H9 (cell line): ENCODE data around the gene SLAIN1. TPM values are rescaled to one million over a fixed set of nuclear protein-coding genes. Genes with fewer than 3 reads are reported as not detected.

Source experiments
- DNase-seq: peaks from one replicate; pipeline ENCODE4 v3.0.0-alpha.2; 2017
- H2AFZ ChIP-seq: one replicate; pipeline ENCODE4 v1.6.1; 2013; ENCODE audit warnings: mild to moderate bottlenecking, low read length, control low read depth, moderate library complexity
- H2AK5ac ChIP-seq: 2 replicates; pipeline ENCODE4 v1.6.1; 2013; ENCODE audit warnings: low read length, control low read depth, mixed read lengths; ENCODE audit not compliant: insufficient read length
- H2BK120ac ChIP-seq: one replicate; pipeline ENCODE4 v1.6.1; 2013; ENCODE audit warnings: low read depth, mild to moderate bottlenecking, low read length, control low read depth, inconsistent platforms; ENCODE audit not compliant: poor library complexity, severe bottlenecking
- H2BK12ac ChIP-seq: 2 replicates; pipeline ENCODE4 v1.6.1; 2013; ENCODE audit warnings: low read length, control low read depth, mixed read lengths, low read depth; ENCODE audit not compliant: insufficient read length
- H2BK15ac ChIP-seq: 2 replicates; pipeline ENCODE4 v1.6.1; 2013; ENCODE audit warnings: low read depth, low read length, control low read depth
- H2BK20ac ChIP-seq: one replicate; pipeline ENCODE4 v1.6.1; 2013; ENCODE audit warnings: low read depth, mild to moderate bottlenecking, low read length, control low read depth, inconsistent platforms; ENCODE audit not compliant: poor library complexity, severe bottlenecking
- H2BK5ac ChIP-seq: 2 replicates; pipeline ENCODE4 v1.6.1; 2013; ENCODE audit warnings: low read length, control low read depth, mixed read lengths; ENCODE audit not compliant: insufficient read length
- H3K14ac ChIP-seq: 2 replicates; pipeline ENCODE4 v1.6.1; 2013; ENCODE audit warnings: low read length, control low read depth; ENCODE audit not compliant: insufficient read depth
- H3K18ac ChIP-seq: 2 replicates; pipeline ENCODE4 v1.6.1; 2013; ENCODE audit warnings: low read depth, mild to moderate bottlenecking, mixed read lengths, low read length, control low read depth; ENCODE audit not compliant: insufficient read length
- H3K23ac ChIP-seq: 2 replicates; pipeline ENCODE4 v1.6.1; 2013; ENCODE audit warnings: low read length, control low read depth, mixed read lengths, low read depth; ENCODE audit not compliant: insufficient read length
- H3K23me2 ChIP-seq: 2 replicates; pipeline ENCODE4 v1.6.1; 2013; ENCODE audit warnings: low read depth, mild to moderate bottlenecking, mixed read lengths, low read length, control low read depth; ENCODE audit not compliant: insufficient read length, poor library complexity, severe bottlenecking
- H3K27ac ChIP-seq: 2 replicates; pipeline ENCODE4 v1.5.1; 2013; ENCODE audit warnings: low read length, control low read depth, mixed read lengths, low read depth; ENCODE audit not compliant: insufficient read length
- H3K27me3 ChIP-seq: 2 replicates; pipeline ENCODE4 v1.6.1; 2013; ENCODE audit warnings: low read length, control low read depth, inconsistent platforms; ENCODE audit not compliant: insufficient read depth
- H3K4ac ChIP-seq: 2 replicates; pipeline ENCODE4 v1.6.1; 2013; ENCODE audit warnings: low read depth, mild to moderate bottlenecking, control low read depth, inconsistent platforms, low read length, moderate library complexity
- H3K4me1 ChIP-seq: 2 replicates; pipeline ENCODE4 v1.6.1; 2013; ENCODE audit warnings: low read length, control low read depth, inconsistent platforms; ENCODE audit not compliant: insufficient read depth
- H3K4me2 ChIP-seq: 2 replicates; pipeline ENCODE4 v1.6.1; 2013; ENCODE audit warnings: low read length, control low read depth, mixed read lengths; ENCODE audit not compliant: insufficient read length, insufficient read depth
- H3K56ac ChIP-seq: 2 replicates; pipeline ENCODE4 v1.6.1; 2013; ENCODE audit warnings: low read depth, mild to moderate bottlenecking, mixed read lengths, low read length, control low read depth; ENCODE audit not compliant: insufficient read length
- H3K79me1 ChIP-seq: 2 replicates; pipeline ENCODE4 v1.6.1; 2013; ENCODE audit warnings: low read depth, mild to moderate bottlenecking, moderate library complexity, low read length, control low read depth, inconsistent platforms; ENCODE audit not compliant: insufficient read depth, poor library complexity, severe bottlenecking
- H3K79me2 ChIP-seq: 2 replicates; pipeline ENCODE4 v1.6.1; 2013; ENCODE audit warnings: low read length, control low read depth, inconsistent platforms; ENCODE audit not compliant: insufficient read depth
- H3K9ac ChIP-seq: 2 replicates; pipeline ENCODE4 v1.6.1; 2013; ENCODE audit warnings: low read length, control low read depth, mixed read lengths; ENCODE audit not compliant: insufficient read length; ENCODE audit errors: extremely low read depth
- H3K9me3 ChIP-seq: one replicate; pipeline ENCODE4 v1.6.1; 2013; ENCODE audit warnings: low read depth, low read length, inconsistent platforms; ENCODE audit not compliant: control insufficient read depth
- H3T11ph ChIP-seq: one replicate; pipeline ENCODE4 v1.6.1; 2013; ENCODE audit warnings: mild to moderate bottlenecking, low read length, control low read depth, inconsistent platforms
- H4K20me1 ChIP-seq: one replicate; pipeline ENCODE4 v1.6.1; 2013; ENCODE audit not compliant: control insufficient read depth, insufficient read length, insufficient read depth
- H4K5ac ChIP-seq: 2 replicates; pipeline ENCODE4 v1.6.1; 2013; ENCODE audit warnings: low read depth, mild to moderate bottlenecking, mixed read lengths, low read length, control low read depth; ENCODE audit not compliant: insufficient read length
- H4K8ac ChIP-seq: replicated peaks from 2 replicates; pipeline ENCODE4 v1.6.1; 2013; ENCODE audit warnings: low read length, control low read depth, mixed read lengths, low read depth; ENCODE audit not compliant: insufficient read length
- H4K91ac ChIP-seq: 2 replicates; pipeline ENCODE4 v1.6.1; 2013; ENCODE audit warnings: low read depth, mild to moderate bottlenecking, moderate library complexity, mixed read lengths, low read length, control low read depth; ENCODE audit not compliant: insufficient read length
- H3K27ac Mint-ChIP-seq, 3 experiments: 2 replicates in 2 of 3; 3 replicates in 1 of 3; pipeline ENCODE4 v1.8.0; 2020 to 2021; ENCODE audit warnings: mixed read lengths in 3 of 3, mild to moderate bottlenecking in 1 of 3, moderate library complexity in 1 of 3
- H3K27me3 Mint-ChIP-seq: 2 replicates; pipeline ENCODE4 v1.8.0; 2021; ENCODE audit warnings: low read depth, mild to moderate bottlenecking, moderate library complexity, mixed read lengths
- H3K36me3 Mint-ChIP-seq, 3 experiments: 2 replicates in 2 of 3; 3 replicates in 1 of 3; pipeline ENCODE4 v1.8.0; 2020 to 2021; ENCODE audit warnings: low read depth in 3 of 3, mixed read lengths in 3 of 3; ENCODE audit not compliant: insufficient read depth in 1 of 3
- H3K4me1 Mint-ChIP-seq, 2 experiments: 2 replicates each; pipeline ENCODE4 v1.8.0; 2020; ENCODE audit warnings: mixed read lengths in 2 of 2
- H3K4me3 Mint-ChIP-seq, 2 experiments: 2 replicates in 1 of 2; 3 replicates in 1 of 2; pipeline ENCODE4 v1.8.0; 2020 to 2021; ENCODE audit warnings: mild to moderate bottlenecking in 2 of 2, mixed read lengths in 2 of 2, moderate library complexity in 1 of 2
- H3K9me3 Mint-ChIP-seq, 2 experiments: 2 replicates in 1 of 2; 3 replicates in 1 of 2; pipeline ENCODE4 v1.8.0; 2020; ENCODE audit warnings: mild to moderate bottlenecking in 2 of 2, mixed read lengths in 2 of 2, moderate library complexity in 1 of 2
- CTCF ChIP-seq: fragments of 200-600 bp; sonication (generic); conservative IDR thresholded peaks from 3 replicates; pipeline ENCODE4 v1.8.0; 2021; ENCODE audit warnings: antibody characterized with exemption, mild to moderate bottlenecking
- WGBS: extraction: QIAGEN DNeasy Blood & Tissue Kit; methylation state at CpG from one replicate; pipeline ENCODE4 v1.1.7; 2013; ENCODE audit warnings: missing lambda C conversion rate, low lambda C conversion rate, mixed read lengths; ENCODE audit not compliant: insufficient read length; ENCODE audit errors: extremely low coverage; 5-methylcytosine and 5-hydroxymethylcytosine counted together
- total RNA-seq: library from RNA; stranded (reverse); gene quantifications from 2 replicates; pipeline ENCODE4 v1.2.1, GENCODE V29; 2021

SLAIN1 gene
- total RNA-seq, 1 experiment from 2014 or later = 23.2 TPM

- H3K4ac ChIP-seq = no peak overlapping the region
- H3K36me3 Mint-ChIP-seq = peaks cover 38 to 41% (median 39%) of the 10 kb centered on the region in 3 experiments
- WGBS = no CpG with 5 or more reads among the region's 3 CpGs
Measured at GRCh38 chr13:77714119-77714755, 16.8 kb downstream of the SLAIN1 start.

More at GRCh38 chr13:77714119-77714755, 16.8 kb downstream of the SLAIN1 start:
- peaks cover 19 to 30% of the 10 kb centered on the region in 2 experiments for H3K4me1 Mint-ChIP-seq
- H4K5ac ChIP-seq = no peak overlapping the region
- H4K8ac ChIP-seq = no peak overlapping the region
- no peak overlapping the region for H3K56ac ChIP-seq
- TF ChIP-seq CTCF = no peak
- H2BK12ac ChIP-seq = no peak overlapping the region
- H3K9ac ChIP-seq = no peak overlapping the region
- DNase-seq = no peak
- no peak overlapping the region for H2BK20ac ChIP-seq
- no peak overlapping the region for H4K91ac ChIP-seq
- peaks cover 41 to 43% of the 10 kb centered on the region in 2 experiments for H3K9me3 Mint-ChIP-seq
- H3K9me3 ChIP-seq = peaks cover 7% of the 10 kb centered on the region
- H2BK5ac ChIP-seq = no peak overlapping the region
- no peak overlapping the region for H3K27ac Mint-ChIP-seq
- H3K27ac ChIP-seq = no peak overlapping the region
- no peak overlapping the region for H2AK5ac ChIP-seq
- no peak overlapping the region for H3K14ac ChIP-seq
- H3K27me3 Mint-ChIP-seq = peaks cover 4% of the 10 kb centered on the region
- no peaks in the 10 kb centered on the region for H3K27me3 ChIP-seq
- no peak overlapping the region for H3K18ac ChIP-seq
- H3K23me2 ChIP-seq = no peaks in the 10 kb centered on the region
- H3K79me1 ChIP-seq = no peaks in the 10 kb centered on the region
- H3K4me2 ChIP-seq = no peak overlapping the region
- no peak overlapping the region for H2AFZ ChIP-seq
- no peak overlapping the region for H2BK15ac ChIP-seq
- peaks cover 6% of the 10 kb centered on the region; the same call in 1 of the 2 replicates for H3K79me2 ChIP-seq
- no peaks in the 10 kb centered on the region for H4K20me1 ChIP-seq
- H3K23ac ChIP-seq = no peak overlapping the region
- no peaks in the 10 kb centered on the region; the same call in 1 of the 2 replicates for H3K4me1 ChIP-seq
- no peak overlapping the region for H2BK120ac ChIP-seq
- H3K4me3 Mint-ChIP-seq = no peak overlapping the region
- no peak overlapping the region for H3T11ph ChIP-seq
